ENCODE measurements around the gene LAD1.

- TF ChIP-seq BRCA1 (CRISPR knock-in tag; IDR thresholded peaks at IDR 0.05) (no peak), TFE3 (CRISPR knock-in tag; IDR thresholded peaks at IDR 0.05) (no peak), ZNF407 (CRISPR knock-in tag; IDR thresholded peaks at IDR 0.05; ENCODE audit: not compliant biosample characterization) (no peak), ZNF75D (CRISPR knock-in tag; IDR thresholded peaks at IDR 0.05; ENCODE audit: borderline replicate concordance) (no peak), ZHX1 (CRISPR knock-in tag; IDR thresholded peaks at IDR 0.05; ENCODE audit: low read depth) (no peak), HDAC2 (CRISPR knock-in tag; IDR thresholded peaks at IDR 0.05) (no peak), FOXM1 (CRISPR knock-in tag; IDR thresholded peaks at IDR 0.05) (no peak), CTCF (CRISPR knock-in tag; IDR thresholded peaks at IDR 0.05) (no peak)
Observed at GRCh38 chr1:201363467-201363866, 35.7 kb downstream of the LAD1 start.

All from HepG2 (cell line).